Esophagus muscularis mucosa (tissue), 3 donors: ENCODE data around the gene SPATA20.

Source experiments
- POLR2AphosphoS5 ChIP-seq, 2 donors: sonication (generic); formaldehyde crosslinking; IDR thresholded peaks; one replicate each; pipeline ENCODE4 v1.6.1; 2017; ENCODE audit warnings: antibody characterized with exemption in 2 of 2
- TF ChIP-seq, protein P1 (sequence below), 3 experiments: fragments of 200-600 bp in 2 of 3; fragments of 450-650 bp in 1 of 3; sonication (generic) in 2 of 3; IDR thresholded peaks; one replicate each; pipeline ENCODE4 v1.5.1; 2017 to 2019; ENCODE audit warnings: antibody characterized with exemption in 3 of 3, mild to moderate bottlenecking in 2 of 3, moderate library complexity in 1 of 3

DNA sequence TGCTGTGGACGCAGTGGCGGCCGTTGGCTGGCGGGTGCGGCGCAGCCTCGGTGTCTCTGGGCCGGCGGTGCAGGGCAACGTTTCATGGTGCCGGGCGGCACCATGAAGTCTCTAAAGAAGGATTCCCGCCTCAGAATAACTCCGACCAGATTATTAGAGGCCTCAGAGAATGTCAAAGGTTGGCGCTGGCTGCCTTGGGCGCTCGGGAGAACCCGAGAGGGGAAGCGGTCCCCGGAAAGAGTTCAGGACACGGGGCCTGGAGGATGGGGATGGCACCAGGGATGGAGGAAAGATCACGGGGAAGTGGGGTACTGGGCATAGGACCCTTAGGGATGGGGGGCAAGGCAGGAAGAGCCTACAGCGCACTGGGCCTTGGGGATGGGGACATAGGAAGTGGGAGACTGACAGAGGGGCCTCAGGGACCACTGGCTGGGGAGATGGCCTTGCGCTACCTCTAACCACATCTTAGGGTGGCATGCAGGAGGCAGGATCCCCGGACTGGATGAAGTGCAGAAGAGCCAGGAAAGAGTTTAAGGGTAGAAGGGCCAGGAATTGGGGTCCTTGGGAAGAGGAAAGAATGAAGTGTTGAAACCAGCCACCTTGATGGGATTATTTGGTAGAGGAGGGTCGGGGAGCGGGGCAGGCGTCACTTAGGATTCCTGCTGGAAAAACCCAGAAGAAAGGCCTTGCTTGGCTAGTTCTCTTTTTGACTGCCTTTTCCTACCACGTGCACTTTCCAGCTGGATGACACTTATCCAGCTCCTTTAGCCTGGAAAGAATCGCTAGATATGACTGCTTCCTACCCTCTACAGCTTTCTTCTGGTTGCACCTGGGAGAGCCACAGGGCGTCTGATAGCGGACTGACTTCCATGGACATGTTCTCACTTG is 38.2 kb upstream of the SPATA20 start:
- TF ChIP-seq, protein P1, sequence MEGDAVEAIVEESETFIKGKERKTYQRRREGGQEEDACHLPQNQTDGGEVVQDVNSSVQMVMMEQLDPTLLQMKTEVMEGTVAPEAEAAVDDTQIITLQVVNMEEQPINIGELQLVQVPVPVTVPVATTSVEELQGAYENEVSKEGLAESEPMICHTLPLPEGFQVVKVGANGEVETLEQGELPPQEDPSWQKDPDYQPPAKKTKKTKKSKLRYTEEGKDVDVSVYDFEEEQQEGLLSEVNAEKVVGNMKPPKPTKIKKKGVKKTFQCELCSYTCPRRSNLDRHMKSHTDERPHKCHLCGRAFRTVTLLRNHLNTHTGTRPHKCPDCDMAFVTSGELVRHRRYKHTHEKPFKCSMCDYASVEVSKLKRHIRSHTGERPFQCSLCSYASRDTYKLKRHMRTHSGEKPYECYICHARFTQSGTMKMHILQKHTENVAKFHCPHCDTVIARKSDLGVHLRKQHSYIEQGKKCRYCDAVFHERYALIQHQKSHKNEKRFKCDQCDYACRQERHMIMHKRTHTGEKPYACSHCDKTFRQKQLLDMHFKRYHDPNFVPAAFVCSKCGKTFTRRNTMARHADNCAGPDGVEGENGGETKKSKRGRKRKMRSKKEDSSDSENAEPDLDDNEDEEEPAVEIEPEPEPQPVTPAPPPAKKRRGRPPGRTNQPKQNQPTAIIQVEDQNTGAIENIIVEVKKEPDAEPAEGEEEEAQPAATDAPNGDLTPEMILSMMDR (IDR thresholded peaks at IDR 0.05): no peak
- TF ChIP-seq POLR2AphosphoS5 (IDR thresholded peaks at IDR 0.05): no peak
